ENCODE data around the gene ANKRD37. TPM values are rescaled to one million over a fixed set of nuclear protein-coding genes. Genes with fewer than 3 reads are reported as not detected.

Gene ANKRD37
- total and polyA plus RNA-seq, 2 donors (not counting 3 experiments of a cell fraction or from before 2014, with no cell fraction given), result 4.0 to 5.8 TPM

DNA sequence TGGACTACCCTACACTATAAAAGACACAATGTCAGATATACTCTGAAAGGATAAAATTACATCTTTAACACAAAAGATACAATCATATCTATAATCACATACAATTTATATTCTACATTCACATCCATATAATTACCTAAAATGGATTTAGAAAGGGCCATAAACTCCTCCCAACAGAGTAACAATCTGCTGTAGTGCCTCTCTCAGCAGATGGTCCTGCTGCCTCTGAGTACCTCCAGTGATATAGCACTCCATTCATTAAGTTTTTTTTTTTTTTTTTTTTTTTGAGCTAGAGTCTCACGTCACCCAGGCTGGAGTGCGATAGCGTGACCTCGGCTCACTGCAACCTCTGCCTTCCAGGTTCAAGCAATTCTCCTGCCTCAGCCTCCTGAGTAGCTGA is 7.4 kb downstream of the ANKRD37 start:
- TF ChIP-seq, protein P1, sequence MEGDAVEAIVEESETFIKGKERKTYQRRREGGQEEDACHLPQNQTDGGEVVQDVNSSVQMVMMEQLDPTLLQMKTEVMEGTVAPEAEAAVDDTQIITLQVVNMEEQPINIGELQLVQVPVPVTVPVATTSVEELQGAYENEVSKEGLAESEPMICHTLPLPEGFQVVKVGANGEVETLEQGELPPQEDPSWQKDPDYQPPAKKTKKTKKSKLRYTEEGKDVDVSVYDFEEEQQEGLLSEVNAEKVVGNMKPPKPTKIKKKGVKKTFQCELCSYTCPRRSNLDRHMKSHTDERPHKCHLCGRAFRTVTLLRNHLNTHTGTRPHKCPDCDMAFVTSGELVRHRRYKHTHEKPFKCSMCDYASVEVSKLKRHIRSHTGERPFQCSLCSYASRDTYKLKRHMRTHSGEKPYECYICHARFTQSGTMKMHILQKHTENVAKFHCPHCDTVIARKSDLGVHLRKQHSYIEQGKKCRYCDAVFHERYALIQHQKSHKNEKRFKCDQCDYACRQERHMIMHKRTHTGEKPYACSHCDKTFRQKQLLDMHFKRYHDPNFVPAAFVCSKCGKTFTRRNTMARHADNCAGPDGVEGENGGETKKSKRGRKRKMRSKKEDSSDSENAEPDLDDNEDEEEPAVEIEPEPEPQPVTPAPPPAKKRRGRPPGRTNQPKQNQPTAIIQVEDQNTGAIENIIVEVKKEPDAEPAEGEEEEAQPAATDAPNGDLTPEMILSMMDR (IDR thresholded peaks at IDR 0.05; ENCODE audit: extremely low read depth in 1 of 2, insufficient read depth in 1 of 2, low read depth in 1 of 2, low read length in 2 of 2), result no peak
- no peak for TF ChIP-seq JUN (IDR thresholded peaks at IDR 0.05; ENCODE audit: borderline replicate concordance, insufficient read depth, insufficient read length, low read depth)
- no peak for TF ChIP-seq EZH2 (IDR thresholded peaks at IDR 0.05; ENCODE audit: borderline replicate concordance, low read depth, low read length, severe bottlenecking)
- TF ChIP-seq POLR2A (IDR thresholded peaks at IDR 0.05; ENCODE audit: low read depth, low read length), result no peak
- no peak for TF ChIP-seq FOS (IDR thresholded peaks at IDR 0.05; ENCODE audit: borderline replicate concordance, insufficient read depth, low read length)
- no peak for TF ChIP-seq MYC (IDR thresholded peaks at IDR 0.05; ENCODE audit: low read depth, low read length)
- TF ChIP-seq, protein P2, sequence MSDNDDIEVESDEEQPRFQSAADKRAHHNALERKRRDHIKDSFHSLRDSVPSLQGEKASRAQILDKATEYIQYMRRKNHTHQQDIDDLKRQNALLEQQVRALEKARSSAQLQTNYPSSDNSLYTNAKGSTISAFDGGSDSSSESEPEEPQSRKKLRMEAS (IDR thresholded peaks at IDR 0.05; ENCODE audit: insufficient read depth, insufficient read length), result no peak
- no peak for TF ChIP-seq GATA2 (IDR thresholded peaks at IDR 0.05; ENCODE audit: insufficient read depth, insufficient read length, low read depth, low read length)
- no peak for TF ChIP-seq POLR2AphosphoS5 (IDR thresholded peaks at IDR 0.05; ENCODE audit: insufficient read depth, low read depth, low read length)
- Histone ChIP-seq H3K4me3 (replicated peaks in 1 of 3; ENCODE audit: insufficient read depth in 1 of 3, low read depth in 1 of 3, low read length in 3 of 3) (no peak overlapping the region), H3K9me3 (replicated peaks; ENCODE audit: control insufficient read depth, insufficient read depth, low read length) (no peaks in the 10 kb centered on the region), H3K27ac (ENCODE audit: insufficient read depth, low read depth, low read length) (no peak overlapping the region), H2AFZ (ENCODE audit: low read depth, low read length) (no peak overlapping the region), H3K79me2 (ENCODE audit: control insufficient read depth, insufficient read depth, low read length) (no peaks in the 10 kb centered on the region), H4K20me1 (replicated peaks; ENCODE audit: control insufficient read depth, extremely low read depth, insufficient read depth, low read length) (no peaks in the 10 kb centered on the region), H3K36me3 (ENCODE audit: control insufficient read depth in 2 of 2, extremely low read depth in 1 of 2, insufficient read depth in 2 of 2, low read length in 2 of 2) (peaks cover 0 to 5% of the 10 kb centered on the region in 2 experiments), H3K4me1 (ENCODE audit: control insufficient read depth, extremely low read depth, insufficient read depth, low read length) (peaks cover 14% of the 10 kb centered on the region), H3K9me1 (replicated peaks; ENCODE audit: control insufficient read depth, extremely low read depth, insufficient read depth, low read length) (no peaks in the 10 kb centered on the region), H3K27me3 (ENCODE audit: control insufficient read depth in 2 of 2, insufficient read depth in 2 of 2, low read length in 2 of 2) (no peaks in the 10 kb centered on the region), H3K4me2 (ENCODE audit: insufficient read depth, low read length) (no peak overlapping the region), H3K9ac (replicated peaks; ENCODE audit: extremely low read depth, insufficient read depth, low read length) (no peak overlapping the region)
- DNase-seq (ENCODE audit: low read depth, low spot score) (no peak), FAIRE-seq (no peak)
- dilution Hi-C loops (cut with MboI; ENCODE audit: extremely low pct_ligation_motif_present, low sequenced_read_pairs), result no loop called here
- CTCF ChIA-PET, result interaction anchor here (1.1 to 2.6 kb wide), 2 partner anchors 8 to 634 kb away, joined by 3 to 8 read pairs; no protein-coding TSS in a partner anchor
- intact Hi-C loops (cut with micrococcal nuclease), result no loop called here
- POLR2A ChIA-PET, result no interaction called here
- no TSS peak for BruUV-seq (replicated peaks)
